Upper lobe of right lung (tissue), 1 donor: ENCODE measurements around the gene OSBPL3. TPM values are rescaled to one million over a fixed set of nuclear protein-coding genes. Genes with fewer than 3 reads are reported as not detected.

Experiments used
- ATAC-seq: fragments of 200-7000 bp; cut with Tn5 transposase; one replicate; pipeline ENCODE4 v1.9.1; 2020; ENCODE audit warnings: mild to moderate bottlenecking, moderate library complexity
- DNase-seq: peaks from one replicate; pipeline ENCODE4 v3.0.0-alpha.2; 2020
- H3K27ac ChIP-seq: fragments of 200-600 bp; one replicate; pipeline ENCODE4 v1.8.0; 2022
- H3K27me3 ChIP-seq: fragments of 200-600 bp; one replicate; pipeline ENCODE4 v1.8.0; 2022; ENCODE audit warnings: mild to moderate bottlenecking
- H3K36me3 ChIP-seq: fragments of 200-600 bp; one replicate; pipeline ENCODE4 v1.8.0; 2022
- H3K4me1 ChIP-seq: fragments of 200-600 bp; one replicate; pipeline ENCODE4 v1.8.0; 2022
- H3K4me3 ChIP-seq: fragments of 200-600 bp; one replicate; pipeline ENCODE4 v1.8.0; 2022; ENCODE audit warnings: mild to moderate bottlenecking
- H3K9me3 ChIP-seq: fragments of 200-600 bp; one replicate; pipeline ENCODE4 v1.8.0; 2022
- intact Hi-C: fragments of 100-400 bp; cut with DNase I; formaldehyde crosslinking; loops from one replicate; pipeline ENCODE4 v1.11.0; 2022
- total RNA-seq: library from RNA; stranded (reverse); fragmentation: NEBNext Ultra II Directional; extraction: Animal tissue kit (Norgen Biotek cat#: 25700); gene quantifications from one replicate; pipeline ENCODE4 v1.2.1, GENCODE V29; 2021
- TF ChIP-seq, protein P1 (sequence below): fragments of 200-600 bp; IDR thresholded peaks from one replicate; pipeline ENCODE4 v1.8.0; 2022; ENCODE audit warnings: antibody characterized with exemption
- donor health status: DM: no; HTN: yes; CAD: no; lungs with severe emphysema.

OSBPL3 gene
- total RNA-seq, 1 donor from 2014 or later: 23.7 TPM

DNA sequence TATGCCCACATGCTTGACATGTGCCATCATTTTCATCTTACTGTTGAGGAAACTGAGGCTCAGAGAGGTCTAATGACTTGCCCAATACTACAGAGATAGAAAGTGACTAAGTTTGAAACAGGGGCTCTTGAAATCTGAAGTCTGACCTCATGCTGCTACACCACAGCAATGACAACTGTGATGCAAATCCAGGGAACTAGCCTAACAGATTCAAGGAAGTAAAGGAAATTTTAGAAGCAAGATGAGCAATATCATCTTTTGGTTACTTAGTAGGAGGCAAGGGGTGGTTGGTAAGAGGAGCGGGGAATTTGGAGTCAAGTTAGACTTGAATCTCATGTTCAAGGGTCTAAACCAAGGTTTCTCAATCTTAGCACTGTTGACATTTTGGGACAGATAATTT, 26.3 kb upstream of the OSBPL3 start:
- TF ChIP-seq, protein P1, sequence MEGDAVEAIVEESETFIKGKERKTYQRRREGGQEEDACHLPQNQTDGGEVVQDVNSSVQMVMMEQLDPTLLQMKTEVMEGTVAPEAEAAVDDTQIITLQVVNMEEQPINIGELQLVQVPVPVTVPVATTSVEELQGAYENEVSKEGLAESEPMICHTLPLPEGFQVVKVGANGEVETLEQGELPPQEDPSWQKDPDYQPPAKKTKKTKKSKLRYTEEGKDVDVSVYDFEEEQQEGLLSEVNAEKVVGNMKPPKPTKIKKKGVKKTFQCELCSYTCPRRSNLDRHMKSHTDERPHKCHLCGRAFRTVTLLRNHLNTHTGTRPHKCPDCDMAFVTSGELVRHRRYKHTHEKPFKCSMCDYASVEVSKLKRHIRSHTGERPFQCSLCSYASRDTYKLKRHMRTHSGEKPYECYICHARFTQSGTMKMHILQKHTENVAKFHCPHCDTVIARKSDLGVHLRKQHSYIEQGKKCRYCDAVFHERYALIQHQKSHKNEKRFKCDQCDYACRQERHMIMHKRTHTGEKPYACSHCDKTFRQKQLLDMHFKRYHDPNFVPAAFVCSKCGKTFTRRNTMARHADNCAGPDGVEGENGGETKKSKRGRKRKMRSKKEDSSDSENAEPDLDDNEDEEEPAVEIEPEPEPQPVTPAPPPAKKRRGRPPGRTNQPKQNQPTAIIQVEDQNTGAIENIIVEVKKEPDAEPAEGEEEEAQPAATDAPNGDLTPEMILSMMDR: no peak

DNA sequence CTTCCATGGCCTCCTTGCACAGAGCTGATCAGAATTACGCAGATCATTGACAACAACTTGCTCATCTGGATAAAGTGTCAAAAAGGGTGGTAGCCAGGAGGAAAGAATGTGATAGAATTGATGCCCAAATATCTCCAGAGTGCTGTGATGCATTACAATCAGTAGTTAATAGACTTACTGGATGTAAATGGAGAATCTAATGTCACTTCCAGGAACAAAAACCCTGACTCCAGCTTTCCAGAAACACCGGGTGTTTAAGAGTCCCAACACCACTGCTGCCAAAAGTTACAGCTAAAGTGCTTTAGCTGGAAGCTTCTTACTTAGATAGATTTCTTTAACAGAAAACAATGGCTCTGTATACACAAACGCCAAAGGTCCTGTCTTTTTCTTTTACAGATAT, 25.7 kb upstream of the OSBPL3 start:
- no peaks in the 10 kb centered on the region for H3K36me3 ChIP-seq
- no peaks in the 10 kb centered on the region for H3K9me3 ChIP-seq
- no peaks in the 10 kb centered on the region for H3K4me1 ChIP-seq
- DNase-seq (no peak), ATAC-seq (no peak)
- TF ChIP-seq, protein P1: no peak
- no peak overlapping the region for H3K4me3 ChIP-seq
- intact Hi-C loops: no loop called here
- H3K27ac ChIP-seq: no peak overlapping the region
- H3K27me3 ChIP-seq: no peaks in the 10 kb centered on the region

More for the DNA sequence above, 26.3 kb upstream of the OSBPL3 start:
- Histone ChIP-seq H3K4me1 (no peaks in the 10 kb centered on the region), H3K4me3 (no peak overlapping the region), H3K27me3 (no peaks in the 10 kb centered on the region), H3K27ac (no peak overlapping the region), H3K36me3 (no peaks in the 10 kb centered on the region), H3K9me3 (no peaks in the 10 kb centered on the region)
- no peak for DNase-seq
- intact Hi-C loops: no loop called here
- ATAC-seq: no peak

DNA sequence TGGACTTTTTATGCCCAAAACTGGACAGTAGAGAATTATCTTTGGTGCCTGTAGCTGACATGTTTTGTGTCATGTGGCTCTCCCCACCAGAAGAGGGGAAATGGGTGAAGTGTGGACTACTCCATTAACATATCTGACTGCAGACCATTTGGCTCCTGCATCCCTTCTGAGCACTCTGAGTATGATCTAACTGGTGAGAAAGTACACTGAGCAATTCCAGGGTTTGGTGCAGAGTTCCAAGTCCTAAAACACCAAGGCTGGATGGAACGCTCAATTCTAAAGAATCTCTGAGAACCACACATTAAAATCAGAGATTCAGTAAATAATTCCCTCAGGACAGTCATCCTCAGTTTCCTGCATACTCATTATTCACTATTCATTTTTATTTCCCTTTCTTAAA, 22.8 kb upstream of the OSBPL3 start:
- ATAC-seq (no peak), DNase-seq (no peak)
- H3K4me3 ChIP-seq: no peak overlapping the region
- TF ChIP-seq, protein P1: no peak
- no peak overlapping the region for H3K27ac ChIP-seq
- no peaks in the 10 kb centered on the region for H3K36me3 ChIP-seq
- no peaks in the 10 kb centered on the region for H3K4me1 ChIP-seq
- H3K9me3 ChIP-seq: no peaks in the 10 kb centered on the region
- intact Hi-C loops: no loop called here
- H3K27me3 ChIP-seq: no peaks in the 10 kb centered on the region

DNA sequence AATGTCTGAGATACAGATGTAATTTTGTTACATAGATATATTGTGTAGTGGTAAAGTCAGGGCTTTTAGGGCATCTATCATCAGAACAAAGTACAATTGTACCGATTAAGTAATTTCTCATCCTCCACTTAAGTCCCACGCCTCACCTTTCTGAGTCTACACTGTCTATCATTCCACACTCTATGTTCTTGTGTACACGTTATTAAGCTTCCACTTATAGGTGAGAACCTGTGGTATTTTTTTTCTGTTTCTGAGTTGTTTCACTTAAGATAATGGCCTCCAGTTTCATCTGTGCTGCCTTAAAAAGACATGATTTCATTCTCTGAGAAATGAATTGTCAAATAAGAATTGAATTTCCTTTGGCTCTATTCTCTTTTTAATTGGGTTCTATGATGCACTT, 15.5 kb upstream of the OSBPL3 start:
- no peak overlapping the region for H3K27ac ChIP-seq
- no peaks in the 10 kb centered on the region for H3K27me3 ChIP-seq
- intact Hi-C loops: no loop called here
- ATAC-seq (no peak), DNase-seq (no peak)
- H3K4me1 ChIP-seq: no peaks in the 10 kb centered on the region
- no peak overlapping the region for H3K4me3 ChIP-seq
- no peaks in the 10 kb centered on the region for H3K36me3 ChIP-seq
- no peaks in the 10 kb centered on the region for H3K9me3 ChIP-seq
- TF ChIP-seq, protein P1: no peak

DNA sequence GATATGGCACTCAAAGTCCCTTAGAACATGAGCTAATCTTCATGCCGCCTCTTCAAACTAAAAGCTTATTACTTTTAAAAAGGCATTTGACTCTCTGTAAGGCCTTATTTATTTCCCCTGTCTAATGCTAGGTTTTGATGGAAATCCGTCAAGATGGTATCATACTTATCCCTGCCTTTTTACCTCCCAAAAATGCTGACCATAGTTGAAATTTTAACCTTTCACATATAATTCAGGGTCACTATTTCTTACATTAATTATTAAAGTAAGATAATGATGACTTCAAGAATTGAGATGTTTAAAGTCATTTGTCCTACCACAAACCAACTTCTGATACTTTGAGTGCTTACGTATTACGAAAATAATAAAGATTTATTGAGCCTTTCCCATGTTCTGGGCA, 12.3 kb upstream of the OSBPL3 start:
- no peaks in the 10 kb centered on the region for H3K36me3 ChIP-seq
- no peak overlapping the region for H3K27ac ChIP-seq
- H3K9me3 ChIP-seq: no peaks in the 10 kb centered on the region
- H3K4me1 ChIP-seq: no peaks in the 10 kb centered on the region
- no peak overlapping the region for H3K4me3 ChIP-seq
- intact Hi-C loops: no loop called here
- no peaks in the 10 kb centered on the region for H3K27me3 ChIP-seq
- no peak for ATAC-seq
- TF ChIP-seq, protein P1: no peak
- no peak for DNase-seq

DNA sequence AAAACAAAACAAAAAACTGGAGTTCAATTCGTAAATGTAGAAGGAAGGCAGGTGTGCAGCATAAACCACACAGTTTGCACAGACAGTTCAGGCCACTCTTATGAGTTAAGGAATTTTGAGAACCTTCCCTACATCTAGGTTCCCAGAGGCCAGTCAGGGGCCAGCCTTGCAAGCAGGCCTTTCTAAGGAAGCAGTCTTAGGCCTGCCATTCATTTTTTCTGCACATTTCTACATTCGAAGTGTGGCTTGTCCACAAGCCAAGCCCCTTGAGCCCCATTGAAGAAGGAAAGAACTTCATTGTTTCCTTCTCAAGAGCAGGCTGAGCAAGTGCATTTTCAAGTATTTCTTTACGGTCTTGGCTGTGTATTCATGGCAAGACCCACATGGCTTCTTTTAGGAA, 11.4 kb upstream of the OSBPL3 start:
- Histone ChIP-seq H3K4me1 (no peaks in the 10 kb centered on the region), H3K36me3 (no peaks in the 10 kb centered on the region), H3K27ac (no peak overlapping the region), H3K27me3 (no peaks in the 10 kb centered on the region), H3K9me3 (no peaks in the 10 kb centered on the region), H3K4me3 (no peak overlapping the region)
- TF ChIP-seq, protein P1: no peak
- intact Hi-C loops: no loop called here
- ATAC-seq (no peak), DNase-seq (no peak)
